HEK293 (cell line): ENCODE results near the gene ABI3.
A peak's percentile ranks its signal among the peaks of the same experiment; 100 is the strongest.

ENCODE experiments used
- CTCF ChIA-PET: fragments of 350-600 bp; formaldehyde crosslinking; extraction: SDS; loops from one replicate; lab custom pipeline; 2021; ENCODE audit warnings: antibody characterized with exemption; lab: Yijun Ruan, JAX
- POLR2A ChIA-PET: fragments of 300-600 bp; formaldehyde crosslinking; extraction: SDS; loops from one replicate; lab custom pipeline; 2020; ENCODE audit warnings: antibody characterized with exemption, inconsistent platforms; lab: Yijun Ruan, JAX
- H3K27ac ChIP-seq: fragments of 200-500 bp; sonication (Bioruptor generic); 2 replicates; pipeline ENCODE4 v1.5.1; 2014; ENCODE audit warnings: low read depth, low read length, control low read depth, inconsistent platforms; ENCODE audit errors: extremely low read depth
- H3K36me3 ChIP-seq, 2 experiments: fragments of 200-500 bp in 1 of 2; sonication (Bioruptor generic) in 1 of 2; 1 replicate in 1 of 2; 2 replicates in 1 of 2; pipeline ENCODE4 v1.5.1; 2014 to 2017; ENCODE audit warnings: inconsistent platforms in 2 of 2, low read length in 2 of 2; ENCODE audit not compliant: control insufficient read depth in 2 of 2, insufficient read depth in 1 of 2
- H3K4me1 ChIP-seq: fragments of 200-500 bp; sonication (Bioruptor generic); 2 replicates; pipeline ENCODE4 v1.5.1; 2014; ENCODE audit warnings: mild to moderate bottlenecking, low read length, inconsistent platforms; ENCODE audit not compliant: control insufficient read depth, insufficient read depth
- H3K4me3 ChIP-seq: 2 replicates; pipeline ENCODE4 v1.5.1; 2011; ENCODE audit warnings: low read depth, mild to moderate bottlenecking, control low read depth, low read length, moderate library complexity
- H3K9me3 ChIP-seq: fragments of 200-500 bp; sonication (Bioruptor generic); 2 replicates; pipeline ENCODE4 v1.5.1; 2014; ENCODE audit warnings: low read depth, low read length, inconsistent platforms; ENCODE audit not compliant: control insufficient read depth, insufficient read depth
- ELK4 ChIP-seq: IDR thresholded peaks from 2 replicates; pipeline ENCODE4 v1.6.1; 2011; ENCODE audit warnings: mild to moderate bottlenecking, low read depth, low read length, borderline replicate concordance
- GFI1B ChIP-seq: fragments of 450-650 bp; formaldehyde crosslinking; IDR thresholded peaks from 2 replicates; pipeline ENCODE4 v1.5.1; 2016; ENCODE audit warnings: missing biosample characterization, missing genetic modification characterization
- KLF1 ChIP-seq: fragments of 450-650 bp; formaldehyde crosslinking; IDR thresholded peaks from 2 replicates; pipeline ENCODE4 v1.5.1; 2016; ENCODE audit warnings: missing biosample characterization, missing genetic modification characterization
- KLF16 ChIP-seq: fragments of 450-650 bp; formaldehyde crosslinking; IDR thresholded peaks from 2 replicates; pipeline ENCODE4 v1.5.1; 2017; ENCODE audit warnings: missing biosample characterization, missing genetic modification characterization
- PRDM1 ChIP-seq: fragments of 450-650 bp; formaldehyde crosslinking; IDR thresholded peaks from 2 replicates; pipeline ENCODE4; 2016; ENCODE audit warnings: missing biosample characterization, missing genetic modification characterization
- REPIN1 ChIP-seq: fragments of 450-650 bp; formaldehyde crosslinking; IDR thresholded peaks from 2 replicates; pipeline ENCODE4 v1.5.1; 2017; ENCODE audit warnings: missing biosample characterization, missing genetic modification characterization, low read depth
- TCF7L2 ChIP-seq: IDR thresholded peaks from 2 replicates; pipeline ENCODE4 v1.6.1; 2011; ENCODE audit warnings: low read depth, mild to moderate bottlenecking, inconsistent platforms, low read length, moderate library complexity, borderline replicate concordance
- TSHZ1 ChIP-seq: fragments of 450-650 bp; formaldehyde crosslinking; IDR thresholded peaks from 2 replicates; pipeline ENCODE4 v1.5.1; 2016; ENCODE audit warnings: missing biosample characterization, missing genetic modification characterization, borderline replicate concordance
- YY1 ChIP-seq: fragments of 450-650 bp; formaldehyde crosslinking; IDR thresholded peaks from 2 replicates; pipeline ENCODE4 v1.5.1; 2018; ENCODE audit warnings: missing biosample characterization, missing genetic modification characterization
- ZEB2 ChIP-seq: fragments of 450-650 bp; formaldehyde crosslinking; IDR thresholded peaks from 2 replicates; pipeline ENCODE4 v1.5.1; 2016; ENCODE audit warnings: missing biosample characterization, missing genetic modification characterization
- ZIC2 ChIP-seq: fragments of 450-650 bp; formaldehyde crosslinking; IDR thresholded peaks from 2 replicates; pipeline ENCODE4 v1.5.1; 2016; ENCODE audit warnings: missing biosample characterization, missing genetic modification characterization
- ZNF10 ChIP-seq: fragments of 450-650 bp; formaldehyde crosslinking; IDR thresholded peaks from 2 replicates; pipeline ENCODE4 v1.5.1; 2017; ENCODE audit warnings: missing biosample characterization, missing genetic modification characterization
- ZNF121 ChIP-seq: fragments of 450-650 bp; formaldehyde crosslinking; IDR thresholded peaks from 2 replicates; pipeline ENCODE4 v1.5.1; 2016; ENCODE audit warnings: missing biosample characterization, missing genetic modification characterization
- ZNF132 ChIP-seq: fragments of 450-650 bp; formaldehyde crosslinking; IDR thresholded peaks from 2 replicates; pipeline ENCODE4 v1.5.1; 2017; ENCODE audit warnings: missing biosample characterization, missing genetic modification characterization, borderline replicate concordance
- ZNF155 ChIP-seq: fragments of 450-650 bp; formaldehyde crosslinking; IDR thresholded peaks from 2 replicates; pipeline ENCODE4 v1.5.1; 2016; ENCODE audit warnings: missing biosample characterization, missing genetic modification characterization
- ZNF341 ChIP-seq: fragments of 450-650 bp; formaldehyde crosslinking; IDR thresholded peaks from 2 replicates; pipeline ENCODE4; 2016; ENCODE audit warnings: low read depth, missing biosample characterization, missing genetic modification characterization
- ZNF394 ChIP-seq: fragments of 450-650 bp; formaldehyde crosslinking; IDR thresholded peaks from 2 replicates; pipeline ENCODE4 v1.5.1; 2016; ENCODE audit warnings: missing biosample characterization, missing genetic modification characterization, mild to moderate bottlenecking, moderate library complexity, borderline replicate concordance
- ZNF423 ChIP-seq: fragments of 450-650 bp; formaldehyde crosslinking; IDR thresholded peaks from 2 replicates; pipeline ENCODE4 v1.5.1; 2016; ENCODE audit warnings: missing biosample characterization, missing genetic modification characterization
- ZNF623 ChIP-seq: fragments of 450-650 bp; formaldehyde crosslinking; IDR thresholded peaks from 2 replicates; pipeline ENCODE4 v1.5.1; 2016; ENCODE audit warnings: missing biosample characterization, missing genetic modification characterization
- ZNF639 ChIP-seq: fragments of 450-650 bp; formaldehyde crosslinking; IDR thresholded peaks from 2 replicates; pipeline ENCODE4 v1.5.1; 2016; ENCODE audit warnings: missing biosample characterization, missing genetic modification characterization
- ZSCAN23 ChIP-seq: fragments of 450-650 bp; formaldehyde crosslinking; IDR thresholded peaks from 2 replicates; pipeline ENCODE4 v1.5.1; 2016; ENCODE audit warnings: missing biosample characterization, missing genetic modification characterization

Gene ABI3

GRCh38 chr17:49230636-49231562, 20.4 kb downstream of the ABI3 start, which contains the start of gene PHOSPHO1 (continued):
- TF ChIP-seq TSHZ1 (tag by site-specific recombination) (no peak), REPIN1 (tag by site-specific recombination) (no peak), ZNF155 (no peak), ZNF341 (tag by site-specific recombination) (peak; percentile 81), GFI1B (no peak), ZSCAN23 (tag by site-specific recombination) (no peak), ZEB2 (tag by site-specific recombination) (0 out of 2 replicates have a peak, but pooled peaks have one; percentile 58), KLF1 (tag by site-specific recombination) (peak; percentile 89), YY1 (tag by site-specific recombination) (no peak), PRDM1 (tag by site-specific recombination) (peak; percentile 26; the same call in 1 of the 2 replicates), TCF7L2 (peak; percentile 100)

GRCh38 chr17:49231563-49231894, 21.0 kb downstream of the ABI3 start:
- H3K27ac ChIP-seq = no peak overlapping the region
- H3K36me3 ChIP-seq = no peaks in the 10 kb centered on the region
- ChIA-PET CTCF (interaction anchor here (0.9 to 1.5 kb wide), 3 partner anchors 7 to 421 kb away, joined by 3 read pairs; no protein-coding TSS in a partner anchor), POLR2A (no interaction called here)
- no peaks in the 10 kb centered on the region; the same call in 1 of the 2 replicates for H3K4me1 ChIP-seq
- H3K4me3 ChIP-seq = no peak overlapping the region
- no peaks in the 10 kb centered on the region for H3K9me3 ChIP-seq
- TF ChIP-seq ZNF423 (no peak), ZNF121 (peak; percentile 96)

GRCh38 chr17:49234509-49235080, 24.1 kb downstream of the ABI3 start:
- Histone ChIP-seq H3K27ac (no peak overlapping the region), H3K4me3 (no peak overlapping the region), H3K4me1 (no peaks in the 10 kb centered on the region; the same call in 1 of the 2 replicates), H3K36me3 (no peaks in the 10 kb centered on the region), H3K9me3 (no peaks in the 10 kb centered on the region)
- ChIA-PET CTCF (interaction anchor here (1.0 to 1.1 kb wide), 2 partner anchors 8 to 57 kb away, joined by 3 to 5 read pairs; no protein-coding TSS in a partner anchor), POLR2A (no interaction called here)
- TF ChIP-seq ZNF132 (tag by site-specific recombination) (no peak), ZIC2 (tag by site-specific recombination) (no peak), ZNF639 (no peak), ZNF10 (tag by site-specific recombination) (no peak), ZNF394 (tag by site-specific recombination) (no peak), ELK4 (no peak), KLF16 (no peak), ZNF623 (tag by site-specific recombination) (no peak)
